Amniotic epithelial cell (primary cell): ENCODE measurements around the gene RETREG1.

Experiments used
- DNase-seq: peaks from one replicate; pipeline ENCODE4 v3.0.0-alpha.2; 2010; ENCODE audit warnings: low read depth

The RETREG1 gene

DNA sequence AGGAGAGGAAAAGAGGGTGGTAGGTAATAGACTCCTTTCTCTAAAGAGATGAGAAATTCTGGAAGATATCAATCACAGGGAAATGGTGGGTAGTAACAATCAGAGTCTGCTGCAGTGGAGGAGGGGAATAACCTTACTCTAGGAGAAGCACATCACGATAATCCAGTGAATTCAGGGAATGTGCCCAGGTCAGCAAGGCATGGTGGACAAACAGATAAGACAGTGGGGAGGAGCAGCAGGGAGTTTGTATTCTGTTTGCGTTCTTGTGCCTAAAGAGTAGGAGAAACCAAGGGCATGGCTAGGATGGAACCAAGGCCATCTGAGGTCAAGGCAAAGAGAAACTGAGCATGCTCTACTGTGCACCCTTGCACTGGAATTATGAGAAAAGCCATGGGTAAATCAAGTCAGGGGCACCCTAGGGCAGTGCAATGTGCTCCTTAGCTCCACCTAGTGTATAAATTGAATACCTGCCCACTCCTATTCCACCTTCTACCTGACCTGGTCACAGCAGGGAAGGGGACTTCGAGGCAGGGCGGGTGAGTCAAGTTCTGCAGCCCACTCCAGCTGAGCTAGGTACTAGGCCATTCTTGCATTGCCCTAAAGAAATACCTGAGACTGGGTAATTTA, 31.6 kb downstream of the RETREG1 start:
- DNase-seq = no peak

- DNase-seq = no peak
Observed at GRCh38 chr5:16582081-16582480, 34.7 kb downstream of the RETREG1 start.

- no peak for DNase-seq
Observed at GRCh38 chr5:16580382-16580781, 36.4 kb downstream of the RETREG1 start.

DNA sequence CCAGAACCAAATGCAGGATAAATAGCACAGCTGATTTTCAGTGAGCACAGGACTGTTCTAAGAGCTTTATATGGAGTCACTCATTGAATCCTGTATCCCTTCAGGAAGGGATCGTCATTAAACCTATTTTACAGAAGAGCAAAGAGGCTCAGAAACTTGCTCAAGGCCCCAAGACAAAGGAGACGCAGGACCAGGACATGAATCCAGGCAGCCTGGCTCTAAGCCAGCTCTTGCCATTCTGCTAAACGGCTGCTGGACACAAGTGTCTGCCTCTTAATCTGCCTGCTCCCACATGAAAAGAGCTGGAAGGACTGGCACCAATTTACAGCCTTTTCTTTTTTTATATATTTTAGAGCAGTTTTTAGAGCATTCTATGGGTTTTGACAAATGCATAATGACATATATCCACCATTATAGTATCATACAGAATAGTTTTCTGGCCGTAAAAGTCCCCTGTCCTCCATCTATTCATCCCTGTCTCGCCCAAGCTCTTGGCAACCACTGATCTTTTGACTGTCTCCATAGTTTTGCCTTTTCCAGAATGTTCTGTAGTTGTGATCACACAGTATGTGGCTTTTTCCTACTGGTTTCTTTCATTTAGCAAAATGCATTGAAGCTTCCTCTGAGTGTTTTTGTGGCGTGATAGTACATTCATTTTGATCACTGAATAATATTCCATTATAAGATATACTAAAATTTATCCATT, 37.5 kb downstream of the RETREG1 start:
- DNase-seq = no peak

DNA sequence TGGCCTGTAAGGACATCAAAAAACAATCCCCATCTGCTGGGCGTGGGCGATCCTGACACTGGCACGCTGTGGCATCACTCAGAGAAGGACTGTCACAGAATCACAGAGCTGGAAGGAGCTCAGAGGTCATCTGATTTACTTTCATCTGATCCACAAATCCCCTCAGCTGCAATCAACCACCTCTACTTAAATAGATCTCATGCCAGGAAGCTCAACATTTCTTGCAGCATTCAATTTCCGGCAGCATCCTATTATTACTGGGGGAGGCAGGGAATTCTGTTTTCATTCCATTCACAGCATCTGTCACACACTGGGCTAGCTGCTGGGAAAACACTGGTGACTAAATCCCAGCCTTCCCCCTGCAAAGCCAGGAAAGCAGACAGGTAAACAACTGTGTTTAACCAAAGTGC, 38.3 kb downstream of the RETREG1 start:
- DNase-seq = no peak

DNA sequence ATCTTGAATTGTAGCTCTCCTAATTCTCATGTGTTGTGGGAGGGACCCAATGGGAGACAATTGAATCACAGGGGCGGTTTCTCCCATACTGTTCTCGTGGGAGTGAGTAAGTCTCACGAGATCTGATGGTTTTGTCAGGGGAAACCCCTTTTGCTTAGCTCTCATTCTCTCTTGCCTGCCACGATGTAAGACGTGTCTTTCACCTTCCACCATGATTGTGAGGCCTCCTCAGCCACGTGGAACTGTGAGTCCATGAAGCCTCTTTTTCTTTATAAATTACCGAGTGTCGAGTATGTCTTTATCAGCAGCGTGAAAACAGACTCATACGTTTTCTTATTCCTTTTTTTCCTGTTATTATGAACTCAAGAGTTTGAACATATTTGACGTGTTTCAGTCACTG, 39.1 kb downstream of the RETREG1 start:
- no peak for DNase-seq

DNA sequence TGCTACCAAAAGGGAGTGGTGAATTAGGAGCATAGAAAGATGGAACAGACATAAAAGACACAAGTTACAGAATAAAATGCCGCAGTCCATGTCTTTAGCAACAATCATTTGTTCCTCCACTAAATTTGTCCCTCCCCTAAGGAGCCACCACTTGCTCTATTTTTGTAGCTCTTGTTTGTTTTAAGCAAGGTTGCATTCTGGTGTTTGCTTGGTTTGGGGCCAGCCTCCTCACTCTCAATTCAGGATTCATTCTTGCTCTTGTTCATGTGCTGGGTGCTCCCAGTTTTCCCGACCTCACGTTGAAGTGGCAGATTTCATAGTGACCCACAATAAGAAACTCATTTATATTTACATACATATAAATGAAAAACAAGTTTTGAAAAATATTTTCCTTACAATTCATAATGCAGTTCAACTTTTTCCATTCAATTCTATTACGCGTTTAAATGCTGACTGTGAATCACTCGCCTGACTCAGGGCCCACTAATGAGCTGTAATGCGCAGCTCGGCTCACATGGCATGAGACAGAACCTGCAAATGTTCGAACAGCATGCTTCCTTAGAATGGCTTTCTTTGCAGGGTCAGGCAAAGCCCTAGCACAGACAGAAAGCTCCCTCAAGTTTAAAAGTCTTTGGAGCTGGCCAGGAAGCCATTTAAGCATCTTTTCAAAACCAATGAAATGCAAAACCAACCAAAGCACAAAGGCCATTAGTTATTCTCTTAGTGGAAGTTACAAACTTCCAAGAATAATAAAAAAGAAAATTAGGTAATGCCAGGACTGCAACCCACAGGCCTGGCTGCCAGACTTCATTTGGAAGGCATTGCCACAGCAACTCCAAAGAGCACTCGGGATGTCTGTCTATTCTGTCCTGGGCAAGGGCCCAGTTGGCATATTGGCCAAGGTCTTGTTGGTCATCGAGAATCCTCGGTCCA, 41.7 kb downstream of the RETREG1 start:
- peak; percentile 78 for DNase-seq

GRCh38 chr5:16573401-16573800, 43.4 kb downstream of the RETREG1 start:
- DNase-seq = no peak

GRCh38 chr5:16572289-16573015, 44.3 kb downstream of the RETREG1 start:
- DNase-seq = no peak

- no peak for DNase-seq
Observed at GRCh38 chr5:16571016-16571415, 45.8 kb downstream of the RETREG1 start.

- peak; percentile 75 for DNase-seq
Observed at GRCh38 chr5:16570121-16570815, 46.5 kb downstream of the RETREG1 start.

DNA sequence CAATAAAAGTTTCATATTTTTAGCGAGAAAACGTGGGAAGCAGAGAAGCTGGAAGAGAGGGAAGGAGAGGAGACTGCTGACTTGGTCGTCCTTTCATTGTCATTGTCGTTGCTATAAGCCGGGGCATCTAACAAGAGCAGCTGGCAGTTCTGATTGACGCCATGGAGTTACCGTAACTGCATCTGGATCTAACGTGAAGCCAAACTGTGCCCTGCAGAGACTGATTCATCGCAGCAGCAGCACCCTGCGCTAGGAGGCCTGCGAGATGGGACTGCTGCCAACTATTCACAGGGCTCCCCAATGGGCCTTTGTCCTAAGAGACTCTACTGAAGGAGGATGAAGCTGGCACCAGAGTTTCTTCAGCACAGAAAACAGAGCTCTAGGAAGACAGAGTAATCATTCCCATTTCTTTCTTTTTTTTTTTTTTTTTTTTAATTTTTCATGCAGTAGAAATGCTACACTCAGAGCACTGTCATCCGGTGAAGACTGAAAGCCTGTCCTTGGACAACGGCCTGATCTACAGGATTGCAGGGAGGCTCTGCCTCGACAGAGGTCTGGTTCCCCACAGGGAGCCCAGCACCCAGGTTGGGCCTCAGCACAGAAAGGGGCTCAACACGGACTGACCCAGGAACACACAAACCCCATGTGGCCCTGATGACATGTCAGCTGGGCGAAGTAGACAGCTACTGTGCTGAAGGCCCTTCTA, 47.8 kb downstream of the RETREG1 start:
- peak; percentile 61 for DNase-seq

DNA sequence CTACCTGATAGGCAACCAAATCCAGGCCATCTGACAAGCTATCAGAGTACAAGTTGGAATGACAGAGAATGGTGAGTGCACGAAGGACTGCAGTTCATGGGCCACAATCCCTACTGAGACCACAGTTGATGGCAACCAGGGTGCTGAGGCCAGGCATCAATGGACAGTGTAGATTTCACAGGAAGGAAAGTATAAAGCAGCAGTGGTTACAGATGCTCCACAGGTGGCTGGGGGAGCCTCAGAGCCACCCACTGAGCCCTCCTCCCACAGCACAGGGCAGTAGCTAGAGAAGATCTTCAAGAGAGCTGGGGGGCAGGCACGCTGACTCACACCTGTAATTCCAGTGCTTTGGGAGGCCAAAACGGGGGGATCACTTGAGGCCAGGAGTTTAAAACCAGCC, 49.4 kb downstream of the RETREG1 start:
- DNase-seq = no peak

DNA sequence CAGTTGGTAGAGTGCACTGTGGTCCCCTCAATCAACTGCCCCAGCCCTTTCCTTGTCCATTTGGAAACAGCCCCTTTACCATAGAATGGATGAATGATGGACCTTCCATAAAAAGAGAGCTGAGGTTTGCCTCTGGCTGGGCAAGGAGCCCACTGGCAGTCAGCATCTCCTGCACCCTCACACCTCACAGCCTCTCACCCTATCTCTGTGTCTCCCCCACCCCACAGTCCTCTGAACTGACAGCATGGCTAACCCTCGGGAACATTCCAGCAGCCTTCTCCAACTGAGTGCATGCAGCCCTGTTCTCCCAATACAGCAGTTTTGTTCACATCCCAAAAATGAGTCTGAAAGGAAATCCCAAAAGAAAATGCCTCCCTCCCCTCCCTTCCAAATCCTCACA, 51.7 kb downstream of the RETREG1 start:
- no peak for DNase-seq

DNA sequence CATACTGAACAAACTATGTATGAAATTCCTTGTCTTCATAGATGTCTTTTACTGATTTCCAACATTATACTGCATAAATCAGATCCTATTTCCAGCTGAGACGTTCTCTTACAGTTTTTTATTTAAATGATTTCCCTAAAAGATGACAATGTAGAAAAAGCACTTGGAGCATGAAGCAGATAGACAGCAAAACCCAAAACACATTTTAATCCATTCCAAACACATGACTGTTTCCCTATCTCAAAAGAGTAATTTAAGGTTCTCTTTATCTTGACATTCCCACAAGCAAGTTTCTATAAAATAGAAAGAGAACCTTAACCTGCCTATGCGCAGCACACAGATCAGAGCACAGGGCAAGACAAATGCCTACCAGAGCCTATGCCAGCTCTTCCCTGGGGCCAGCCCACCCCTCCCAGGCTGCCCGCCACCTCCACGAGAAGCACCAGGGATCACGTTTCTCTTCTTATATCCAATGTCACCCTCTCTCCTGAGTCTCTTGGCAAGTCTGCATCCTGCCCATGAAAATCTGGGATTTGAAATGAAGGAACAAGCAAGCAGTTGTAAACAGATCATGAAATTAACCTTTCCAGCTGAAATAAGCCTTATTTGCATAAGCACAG, 52.4 kb downstream of the RETREG1 start:
- peak; percentile 31 for DNase-seq

GRCh38 chr5:16563686-16564085, 53.1 kb downstream of the RETREG1 start:
- DNase-seq = no peak

GRCh38 chr5:16561660-16562059, 55.1 kb downstream of the RETREG1 start:
- DNase-seq = no peak

DNA sequence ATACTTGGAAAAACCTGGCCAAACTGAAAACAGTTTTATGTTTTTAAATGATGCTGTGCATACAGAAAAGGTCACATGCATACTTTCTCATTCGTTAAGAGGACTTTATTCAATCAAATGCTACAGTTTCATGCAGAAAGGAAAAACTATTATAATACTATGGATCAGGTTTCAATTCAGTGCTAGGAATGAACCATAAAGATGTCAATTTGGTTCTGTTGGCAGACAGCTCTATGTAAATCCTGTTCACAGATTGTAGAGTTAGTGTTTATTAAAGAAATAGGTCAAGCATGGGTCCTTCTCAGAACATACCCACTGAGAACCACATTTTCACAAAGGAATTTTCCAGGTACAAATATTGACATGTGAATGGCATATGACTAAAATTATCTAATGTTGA, 57.1 kb downstream of the RETREG1 start:
- no peak for DNase-seq

- DNase-seq = no peak
Observed at GRCh38 chr5:16558984-16559629, 57.7 kb downstream of the RETREG1 start.

GRCh38 chr5:16557477-16557876, 59.3 kb downstream of the RETREG1 start:
- no peak for DNase-seq
